GM21526 (cell line): Measurements from ENCODE around the gene LMOD3.

Experiments
- ATAC-seq: cut with Tn5 transposase; IDR thresholded peaks from one replicate; pipeline ENCODE4 v1.9.1; 2021; ENCODE audit warnings: moderate library complexity; ENCODE audit not compliant: unreplicated experiment, low FRiP score

LMOD3 gene

GRCh38 chr3:69095636-69096035 lies 26.8 kb downstream of the LMOD3 start:
- ATAC-seq = no peak

GRCh38 chr3:69094467-69095205 lies 27.8 kb downstream of the LMOD3 start:
- ATAC-seq = no peak

- peak; percentile 71 for ATAC-seq
Observed at GRCh38 chr3:69092030-69092516, 30.3 kb downstream of the LMOD3 start.

- no peak for ATAC-seq
Observed at GRCh38 chr3:69091389-69092029, 30.9 kb downstream of the LMOD3 start.

- ATAC-seq = no peak
Observed at GRCh38 chr3:69090021-69090420, 32.4 kb downstream of the LMOD3 start.

GRCh38 chr3:69088063-69088462 lies 34.3 kb downstream of the LMOD3 start:
- peak; percentile 18 for ATAC-seq

GRCh38 chr3:69087030-69087791 lies 35.2 kb downstream of the LMOD3 start:
- no peak for ATAC-seq

- ATAC-seq = no peak
Observed at GRCh38 chr3:69085833-69086722, 36.3 kb downstream of the LMOD3 start.

GRCh38 chr3:69085168-69085832 lies 37.1 kb downstream of the LMOD3 start:
- ATAC-seq = peak; percentile 0

- ATAC-seq = peak; percentile 49
Observed at GRCh38 chr3:69084326-69085167, 37.8 kb downstream of the LMOD3 start, which contains the start of gene ARL6IP5. Gene ARL6IP5, plus strand, starts transcription at chr3:69084937. Its CDS starts 111 bp downstream, at chr3:69085048.

- ATAC-seq = peak; percentile 42
Observed at GRCh38 chr3:69082805-69083204, 39.6 kb downstream of the LMOD3 start.

GRCh38 chr3:69082361-69082760 lies 40.0 kb downstream of the LMOD3 start:
- no peak for ATAC-seq

GRCh38 chr3:69081583-69082262 lies 40.7 kb downstream of the LMOD3 start:
- no peak for ATAC-seq

GRCh38 chr3:69080233-69080920 lies 42.0 kb downstream of the LMOD3 start, which contains the start of gene UBA3:
Gene UBA3, minus strand, starts transcription at chr3:69080365. Its CDS starts 12 bp downstream, at chr3:69080353.
- peak; percentile 43 for ATAC-seq

GRCh38 chr3:69079269-69080159 lies 42.9 kb downstream of the LMOD3 start:
- no peak for ATAC-seq

GRCh38 chr3:69072928-69073327 lies 49.5 kb downstream of the LMOD3 start:
- ATAC-seq = no peak
